ENCODE measurements around the gene PPP4R4. TPM values are rescaled to one million over a fixed set of nuclear protein-coding genes. Genes with fewer than 3 reads are reported as not detected.

The PPP4R4 gene
- total RNA-seq, 1 experiment from 2014 or later = 0.91 TPM

DNA sequence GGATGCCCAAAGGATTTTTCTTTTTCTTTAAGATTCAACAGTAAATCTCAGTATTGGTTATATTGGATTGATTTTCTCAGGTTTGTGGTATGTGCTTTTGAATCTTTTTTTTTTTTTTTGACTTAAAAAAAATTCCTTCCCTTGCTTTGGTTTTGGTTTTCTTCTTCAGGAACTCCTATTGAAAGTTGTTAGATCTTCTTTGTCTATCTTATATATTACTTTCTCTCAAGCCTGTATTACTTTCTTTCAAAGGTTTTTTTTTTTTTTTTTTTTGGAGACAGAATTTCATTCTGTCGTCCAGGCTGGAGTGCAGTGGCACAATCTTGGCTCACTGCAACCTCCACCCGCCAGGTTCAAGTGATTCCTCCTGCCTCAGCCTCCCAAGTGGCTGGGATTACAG lies 21.9 kb downstream of the PPP4R4 start:
- TF ChIP-seq, protein P1, sequence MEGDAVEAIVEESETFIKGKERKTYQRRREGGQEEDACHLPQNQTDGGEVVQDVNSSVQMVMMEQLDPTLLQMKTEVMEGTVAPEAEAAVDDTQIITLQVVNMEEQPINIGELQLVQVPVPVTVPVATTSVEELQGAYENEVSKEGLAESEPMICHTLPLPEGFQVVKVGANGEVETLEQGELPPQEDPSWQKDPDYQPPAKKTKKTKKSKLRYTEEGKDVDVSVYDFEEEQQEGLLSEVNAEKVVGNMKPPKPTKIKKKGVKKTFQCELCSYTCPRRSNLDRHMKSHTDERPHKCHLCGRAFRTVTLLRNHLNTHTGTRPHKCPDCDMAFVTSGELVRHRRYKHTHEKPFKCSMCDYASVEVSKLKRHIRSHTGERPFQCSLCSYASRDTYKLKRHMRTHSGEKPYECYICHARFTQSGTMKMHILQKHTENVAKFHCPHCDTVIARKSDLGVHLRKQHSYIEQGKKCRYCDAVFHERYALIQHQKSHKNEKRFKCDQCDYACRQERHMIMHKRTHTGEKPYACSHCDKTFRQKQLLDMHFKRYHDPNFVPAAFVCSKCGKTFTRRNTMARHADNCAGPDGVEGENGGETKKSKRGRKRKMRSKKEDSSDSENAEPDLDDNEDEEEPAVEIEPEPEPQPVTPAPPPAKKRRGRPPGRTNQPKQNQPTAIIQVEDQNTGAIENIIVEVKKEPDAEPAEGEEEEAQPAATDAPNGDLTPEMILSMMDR (IDR thresholded peaks at IDR 0.05; ENCODE audit: unreplicated experiment) = no peak
- Mint-ChIP-seq H3K36me3 (ENCODE audit: insufficient read depth, unreplicated experiment) (peaks cover 7% of the 10 kb centered on the region), H3K4me3 (ENCODE audit: unreplicated experiment) (no peak overlapping the region), H3K27ac (ENCODE audit: low read depth, unreplicated experiment) (no peak overlapping the region), H3K27me3 (ENCODE audit: insufficient read depth, unreplicated experiment) (no peaks in the 10 kb centered on the region), H3K9me3 (ENCODE audit: unreplicated experiment) (peaks cover 18% of the 10 kb centered on the region), H3K4me1 (ENCODE audit: insufficient read depth, unreplicated experiment) (no peaks in the 10 kb centered on the region)
- BruUV-seq (replicated peaks) = no TSS peak
- DNase-seq (ENCODE audit: unreplicated experiment) = no peak
- intact Hi-C loops (cut with micrococcal nuclease) = no loop called here
- ChIA-PET CTCF (interaction anchor here (0.6 kb wide), 1 partner anchor 403 kb away, joined by 3 read pairs; no protein-coding TSS in a partner anchor), POLR2A (no interaction called here)

DNA sequence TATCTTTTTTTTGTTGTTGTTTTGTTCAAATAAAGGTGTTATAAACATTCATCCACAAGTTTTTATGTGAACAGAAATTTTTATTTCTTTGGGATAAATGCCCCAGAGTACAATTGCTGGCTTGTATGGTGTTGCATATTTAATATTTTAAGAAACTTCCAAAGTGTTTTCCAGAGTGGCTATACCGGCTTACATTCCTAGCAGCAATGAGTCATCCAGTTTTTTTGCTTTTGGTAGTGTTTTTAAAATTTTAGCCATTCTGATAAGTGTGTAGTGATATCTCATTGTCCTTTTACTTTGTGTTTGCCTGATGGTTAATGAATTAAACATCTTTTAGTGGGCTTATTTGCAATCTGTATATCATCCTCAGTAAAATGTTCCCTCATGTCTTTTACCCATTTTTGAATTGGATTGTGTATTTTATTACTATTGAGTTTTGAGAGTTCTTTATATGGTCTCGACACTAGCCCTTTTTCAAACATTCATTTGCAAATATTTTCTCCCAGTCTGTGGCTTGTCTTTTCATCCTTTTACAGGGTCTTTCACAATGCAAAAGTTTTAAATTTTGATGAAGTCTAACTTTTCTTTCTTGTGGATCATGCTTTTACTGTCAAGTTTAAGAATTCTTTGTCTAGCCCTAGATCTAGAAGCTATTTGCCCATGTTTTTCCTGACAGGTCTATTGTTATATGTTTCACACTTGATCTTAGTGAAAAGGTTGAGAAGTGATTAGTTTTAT lies 29.5 kb downstream of the PPP4R4 start:
- intact Hi-C loops (cut with micrococcal nuclease) = no loop called here
- no peak overlapping the region for H3K27ac Mint-ChIP-seq (ENCODE audit: low read depth, unreplicated experiment)
- H3K9me3 Mint-ChIP-seq (ENCODE audit: unreplicated experiment) = peaks cover 10% of the 10 kb centered on the region
- TF ChIP-seq, protein P1 (IDR thresholded peaks at IDR 0.05; ENCODE audit: unreplicated experiment) = no peak
- H3K4me1 Mint-ChIP-seq (ENCODE audit: insufficient read depth, unreplicated experiment) = no peaks in the 10 kb centered on the region
- H3K27me3 Mint-ChIP-seq (ENCODE audit: insufficient read depth, unreplicated experiment) = no peaks in the 10 kb centered on the region
- DNase-seq (ENCODE audit: unreplicated experiment) = no peak
- ChIA-PET CTCF (no interaction called here), POLR2A (no interaction called here)
- H3K36me3 Mint-ChIP-seq (ENCODE audit: insufficient read depth, unreplicated experiment) = no peaks in the 10 kb centered on the region
- BruUV-seq (replicated peaks) = no TSS peak
- H3K4me3 Mint-ChIP-seq (ENCODE audit: unreplicated experiment) = no peak overlapping the region

DNA sequence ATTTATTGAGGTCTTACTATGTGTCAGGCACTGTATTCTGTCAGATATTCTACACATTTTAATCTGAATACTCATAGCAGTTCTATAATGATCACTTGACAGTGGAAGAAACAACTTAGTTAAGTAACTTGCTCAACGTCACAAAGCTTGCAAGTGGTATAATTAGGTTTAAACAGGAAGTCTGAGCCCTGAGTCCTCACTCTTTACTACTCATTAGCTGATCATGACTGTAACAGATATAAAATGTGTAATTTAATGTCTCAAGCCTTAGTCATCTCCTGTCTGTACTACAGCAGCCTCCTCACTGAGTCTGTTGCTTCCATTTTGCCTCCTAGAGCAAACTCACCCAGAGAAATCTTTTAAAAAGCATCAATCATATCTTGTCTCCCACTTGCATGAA lies 38.9 kb downstream of the PPP4R4 start:
- intact Hi-C loops (cut with micrococcal nuclease) = no loop called here

DNA sequence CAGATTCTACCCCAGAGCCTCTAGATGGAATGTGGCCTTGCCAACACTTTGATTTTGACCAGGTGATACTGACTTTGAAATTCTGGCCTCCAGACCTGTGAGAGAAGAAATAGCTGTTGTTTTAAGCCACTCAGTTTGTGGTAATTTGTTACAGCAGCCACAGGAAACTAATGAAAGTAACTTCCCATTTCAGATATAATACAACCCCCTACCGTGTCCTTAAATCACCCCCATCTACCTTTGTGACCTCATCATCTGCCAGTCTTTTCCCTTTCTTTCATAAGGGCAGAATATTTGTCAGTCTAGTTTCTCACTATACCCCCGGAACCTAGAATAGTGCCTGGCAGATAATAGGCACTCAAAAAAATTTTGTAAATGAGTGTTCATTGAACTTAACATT lies 39.6 kb downstream of the PPP4R4 start:
- H3K4me1 Mint-ChIP-seq (ENCODE audit: insufficient read depth, unreplicated experiment) = peaks cover 5% of the 10 kb centered on the region
- no peaks in the 10 kb centered on the region for H3K27me3 Mint-ChIP-seq (ENCODE audit: insufficient read depth, unreplicated experiment)
- no peak overlapping the region for H3K4me3 Mint-ChIP-seq (ENCODE audit: unreplicated experiment)
- DNase-seq (ENCODE audit: unreplicated experiment) = no peak
- intact Hi-C loops (cut with micrococcal nuclease) = no loop called here
- BruUV-seq (replicated peaks) = no TSS peak
- peaks cover 7% of the 10 kb centered on the region for H3K9me3 Mint-ChIP-seq (ENCODE audit: unreplicated experiment)
- peaks cover 7% of the 10 kb centered on the region for H3K36me3 Mint-ChIP-seq (ENCODE audit: insufficient read depth, unreplicated experiment)
- POLR2A ChIA-PET = no interaction called here
- no peak overlapping the region for H3K27ac Mint-ChIP-seq (ENCODE audit: low read depth, unreplicated experiment)
- CTCF ChIA-PET = no interaction called here
- TF ChIP-seq, protein P1 (IDR thresholded peaks at IDR 0.05; ENCODE audit: unreplicated experiment) = no peak

More for the DNA sequence above, 38.9 kb downstream of the PPP4R4 start:
- no TSS peak for BruUV-seq (replicated peaks)
- TF ChIP-seq, protein P1 (IDR thresholded peaks at IDR 0.05; ENCODE audit: unreplicated experiment) = no peak
- Mint-ChIP-seq H3K36me3 (ENCODE audit: insufficient read depth, unreplicated experiment) (peaks cover 3% of the 10 kb centered on the region), H3K27me3 (ENCODE audit: insufficient read depth, unreplicated experiment) (no peaks in the 10 kb centered on the region), H3K27ac (ENCODE audit: low read depth, unreplicated experiment) (no peak overlapping the region), H3K4me1 (ENCODE audit: insufficient read depth, unreplicated experiment) (peaks cover 3% of the 10 kb centered on the region), H3K9me3 (ENCODE audit: unreplicated experiment) (peaks cover 7% of the 10 kb centered on the region), H3K4me3 (ENCODE audit: unreplicated experiment) (no peak overlapping the region)
- CTCF ChIA-PET = interaction anchor here (0.6 kb wide), 1 partner anchor 333 kb away, joined by 4 read pairs; no protein-coding TSS in a partner anchor
- peak; percentile 22 for DNase-seq (ENCODE audit: unreplicated experiment)
- POLR2A ChIA-PET = no interaction called here

Data from MCF 10A (cell line).